ENCODE measurements around the gene AGK.

AGK gene

GRCh38 chr7:141534757-141535737 is 16.2 kb upstream of the AGK start:
- no peak for TF ChIP-seq CTCF (IDR thresholded peaks at IDR 0.05)
- TF ChIP-seq ZFX (IDR thresholded peaks at IDR 0.05; ENCODE audit: borderline replicate concordance), result no peak
- no peak overlapping the region for H3K27ac ChIP-seq

- H3K27ac ChIP-seq, result no peak overlapping the region
- TF ChIP-seq ZFX (IDR thresholded peaks at IDR 0.05; ENCODE audit: borderline replicate concordance) (no peak), CTCF (IDR thresholded peaks at IDR 0.05) (no peak)
Observed at GRCh38 chr7:141537906-141538305, 13.3 kb upstream of the AGK start.

GRCh38 chr7:141541375-141541774 is 9.8 kb upstream of the AGK start:
- H3K27ac ChIP-seq, result no peak overlapping the region
- TF ChIP-seq ZFX (IDR thresholded peaks at IDR 0.05; ENCODE audit: borderline replicate concordance) (no peak), CTCF (IDR thresholded peaks at IDR 0.05) (no peak)

GRCh38 chr7:141544831-141545230 is 6.4 kb upstream of the AGK start:
- TF ChIP-seq ZFX (IDR thresholded peaks at IDR 0.05; ENCODE audit: borderline replicate concordance), result no peak
- no peak for TF ChIP-seq CTCF (IDR thresholded peaks at IDR 0.05)
- no peak overlapping the region for H3K27ac ChIP-seq

- no peak for TF ChIP-seq CTCF (IDR thresholded peaks at IDR 0.05)
- TF ChIP-seq ZFX (IDR thresholded peaks at IDR 0.05; ENCODE audit: borderline replicate concordance), result no peak
- H3K27ac ChIP-seq, result no peak overlapping the region
Observed at GRCh38 chr7:141549582-141549981, 1.6 kb upstream of the AGK start.

GRCh38 chr7:141550386-141551093 is 670 bp upstream of the AGK start:
- H3K27ac ChIP-seq, result peak overlapping the region; percentile 55
- TF ChIP-seq CTCF (IDR thresholded peaks at IDR 0.05) (no peak), ZFX (IDR thresholded peaks at IDR 0.05; ENCODE audit: borderline replicate concordance) (no peak)

- no peak for TF ChIP-seq CTCF (IDR thresholded peaks at IDR 0.05)
- no peak for TF ChIP-seq ZFX (IDR thresholded peaks at IDR 0.05; ENCODE audit: borderline replicate concordance)
- H3K27ac ChIP-seq, result peak overlapping the region; percentile 55
Observed at GRCh38 chr7:141551782-141552181, 572 bp downstream of the AGK start.
